Naive B cell (primary cell): Measurements from ENCODE around the gene EMD. TPM values are rescaled to one million over a fixed set of nuclear protein-coding genes. Genes with fewer than 3 reads are reported as not detected.

Experiments used
- ATAC-seq, 2 donors: fragments of 150-1000 bp; cut with Tn5 transposase; 2 replicates each; pipeline ENCODE4 v1.10.0; 2021; ENCODE audit warnings: low read depth in 2 of 2, mild to moderate bottlenecking in 2 of 2, moderate library complexity in 2 of 2
- DNase-seq: peaks from one replicate; pipeline ENCODE4 v3.0.0; 2022
- H3K27ac Mint-ChIP-seq, 6 donors: one replicate each; pipeline ENCODE4 v1.8.0; 2020 to 2022; ENCODE audit warnings: mild to moderate bottlenecking in 6 of 6, mixed read lengths in 6 of 6, moderate library complexity in 5 of 6, inconsistent platforms in 2 of 6
- H3K27me3 Mint-ChIP-seq, 3 donors: one replicate each; pipeline ENCODE4 v1.8.0; 2021 to 2022; ENCODE audit warnings: mixed read lengths in 3 of 3, mild to moderate bottlenecking in 1 of 3
- H3K36me3 Mint-ChIP-seq, 2 donors: one replicate each; pipeline ENCODE4 v1.8.0; 2020 to 2022; ENCODE audit warnings: mixed read lengths in 2 of 2, inconsistent platforms in 1 of 2, mild to moderate bottlenecking in 1 of 2
- H3K4me1 Mint-ChIP-seq, 3 donors: one replicate each; pipeline ENCODE4 v1.8.0; 2020 to 2022; ENCODE audit warnings: mixed read lengths in 3 of 3, inconsistent platforms in 1 of 3, mild to moderate bottlenecking in 1 of 3, moderate library complexity in 1 of 3
- H3K4me3 Mint-ChIP-seq, 8 donors: one replicate each; pipeline ENCODE4 v1.8.0; 2020 to 2022; ENCODE audit warnings: mild to moderate bottlenecking in 8 of 8, mixed read lengths in 8 of 8, moderate library complexity in 8 of 8, inconsistent platforms in 2 of 8
- H3K9me3 Mint-ChIP-seq, 7 donors: one replicate each; pipeline ENCODE4 v1.8.0; 2020 to 2022; ENCODE audit warnings: mixed read lengths in 7 of 7, mild to moderate bottlenecking in 5 of 7, inconsistent platforms in 2 of 7, moderate library complexity in 1 of 7
- polyA plus RNA-seq, 6 donors: library from polyadenylated mRNA; unstranded; fragments of 300-500 nt; fragmentation: Illumina TruSeq; gene quantifications; one replicate each; pipeline ENCODE4 v1.2.3, GENCODE V29; 2021; ENCODE audit warnings: low read depth in 6 of 6

EMD gene
- polyA plus RNA-seq, 6 donors from 2014 or later = 25.0 to 29.6 (median 27.2) TPM

- DNase-seq (no peak), ATAC-seq (no peak)
- Mint-ChIP-seq H3K4me1 (peaks cover 5 to 22% (median 21%) of the 10 kb centered on the region in 3 donors), H3K27ac (peak overlapping the region; percentile 89 to 97 (median 95)), H3K4me3 (peak overlapping the region; percentile 82 to 99 (median 91)), H3K9me3 (no peaks in the 10 kb centered on the region), H3K27me3 (no peaks in the 10 kb centered on the region), H3K36me3 (no peaks in the 10 kb centered on the region)
Measured at GRCh38 chrX:154370300-154371016, 8.6 kb upstream of the EMD start.

GRCh38 chrX:154371017-154371788 lies 7.9 kb upstream of the EMD start:
- Mint-ChIP-seq H3K4me3 (peak overlapping the region; percentile 82 to 93 (median 88)), H3K27me3 (no peaks in the 10 kb centered on the region), H3K27ac (peak overlapping the region; percentile 67 to 94 (median 89)), H3K9me3 (no peaks in the 10 kb centered on the region), H3K4me1 (peaks cover 5 to 22% (median 21%) of the 10 kb centered on the region in 3 donors), H3K36me3 (no peaks in the 10 kb centered on the region)
- DNase-seq = peak; percentile 89
- ATAC-seq = peak; percentile 63 to 67

- DNase-seq (no peak), ATAC-seq (no peak)
- H3K27me3 Mint-ChIP-seq = no peaks in the 10 kb centered on the region
- no peaks in the 10 kb centered on the region for H3K36me3 Mint-ChIP-seq
- peaks cover 5 to 21% (median 19%) of the 10 kb centered on the region in 3 donors for H3K4me1 Mint-ChIP-seq
- no peaks in the 10 kb centered on the region for H3K9me3 Mint-ChIP-seq
- peak overlapping the region in 1 of 6 donors; percentile 60 for H3K27ac Mint-ChIP-seq
- H3K4me3 Mint-ChIP-seq = peak overlapping the region; percentile 33 to 93 (median 69)
Measured at GRCh38 chrX:154371789-154372300, 7.2 kb upstream of the EMD start.

GRCh38 chrX:154372612-154373022 lies 6.5 kb upstream of the EMD start:
- peak overlapping the region; percentile 44 to 85 (median 70) for H3K4me3 Mint-ChIP-seq
- H3K36me3 Mint-ChIP-seq = no peaks in the 10 kb centered on the region
- H3K27ac Mint-ChIP-seq = peak overlapping the region in 2 of 6 donors; percentile 32 to 50
- peaks cover 5 to 21% (median 17%) of the 10 kb centered on the region in 3 donors for H3K4me1 Mint-ChIP-seq
- H3K9me3 Mint-ChIP-seq = peaks cover 0 to 2% (median 0%) of the 10 kb centered on the region in 7 donors
- ATAC-seq (no peak), DNase-seq (no peak)
- no peaks in the 10 kb centered on the region for H3K27me3 Mint-ChIP-seq

- Mint-ChIP-seq H3K4me3 (peak overlapping the region; percentile 35 to 86 (median 71)), H3K9me3 (peaks cover 0 to 2% (median 0%) of the 10 kb centered on the region in 7 donors), H3K27ac (no peak overlapping the region), H3K4me1 (peaks cover 0 to 18% (median 11%) of the 10 kb centered on the region in 3 donors), H3K36me3 (no peaks in the 10 kb centered on the region), H3K27me3 (no peaks in the 10 kb centered on the region)
- ATAC-seq = no peak
- no peak for DNase-seq
Measured at GRCh38 chrX:154373340-154374306, 5.5 kb upstream of the EMD start.

- DNase-seq (peak; percentile 28), ATAC-seq (no peak)
- Mint-ChIP-seq H3K36me3 (no peaks in the 10 kb centered on the region), H3K27me3 (no peaks in the 10 kb centered on the region), H3K27ac (peak within 1 kb of the TSS in 2 of 6 donors; percentile 37 to 54), H3K4me3 (peak within 1 kb of the TSS; percentile 35 to 86 (median 71)), H3K4me1 (peaks cover 0 to 17% (median 11%) of the 10 kb centered on the region in 3 donors), H3K9me3 (peaks cover 0 to 2% (median 0%) of the 10 kb centered on the region in 7 donors)
Measured at GRCh38 chrX:154374313-154375155, 4.6 kb upstream of the EMD start, which contains the start of gene FLNA. Gene FLNA (minus strand): TSS chrX:154374634. CDS start chrX:154371245, 3,389 bp downstream.

GRCh38 chrX:154375156-154375504 lies 4.0 kb upstream of the EMD start:
- H3K36me3 Mint-ChIP-seq = no peaks in the 10 kb centered on the region
- H3K27me3 Mint-ChIP-seq = no peaks in the 10 kb centered on the region
- DNase-seq = no peak
- peak overlapping the region; percentile 10 to 62 (median 49) for H3K4me3 Mint-ChIP-seq
- H3K4me1 Mint-ChIP-seq = peaks cover 6 to 15% (median 14%) of the 10 kb centered on the region in 3 donors
- H3K9me3 Mint-ChIP-seq = peaks cover 0 to 2% (median 0%) of the 10 kb centered on the region in 7 donors
- peak overlapping the region in 2 of 6 donors; percentile 37 to 54 for H3K27ac Mint-ChIP-seq
- ATAC-seq = no peak

- DNase-seq = no peak
- ATAC-seq = no peak
- Mint-ChIP-seq H3K27ac (peak overlapping the region in 2 of 6 donors; percentile 2 to 91), H3K4me1 (peaks cover 6 to 25% (median 23%) of the 10 kb centered on the region in 3 donors), H3K36me3 (no peaks in the 10 kb centered on the region), H3K4me3 (peak overlapping the region in 2 of 8 donors; percentile 13 to 59), H3K27me3 (no peaks in the 10 kb centered on the region), H3K9me3 (peaks cover 0 to 2% (median 0%) of the 10 kb centered on the region in 7 donors)
Measured at GRCh38 chrX:154376774-154377173, 2.3 kb upstream of the EMD start.

GRCh38 chrX:154378059-154378798 lies 866 bp upstream of the EMD start:
- ATAC-seq (peak; percentile 1 to 2), DNase-seq (peak; percentile 55)
- Mint-ChIP-seq H3K36me3 (no peaks in the 10 kb centered on the region), H3K4me1 (peaks cover 6 to 23% (median 18%) of the 10 kb centered on the region in 3 donors), H3K9me3 (peaks cover 0 to 2% (median 0%) of the 10 kb centered on the region in 7 donors), H3K27ac (peak overlapping the region; percentile 75 to 97 (median 92)), H3K27me3 (no peaks in the 10 kb centered on the region), H3K4me3 (peak overlapping the region; percentile 64 to 87 (median 78))

- Mint-ChIP-seq H3K27me3 (no peaks in the 10 kb centered on the region), H3K27ac (peak overlapping the region; percentile 85 to 96 (median 92)), H3K4me3 (peak overlapping the region; percentile 71 to 92 (median 82)), H3K9me3 (peaks cover 0 to 2% (median 0%) of the 10 kb centered on the region in 7 donors), H3K36me3 (no peaks in the 10 kb centered on the region), H3K4me1 (peaks cover 6 to 21% (median 18%) of the 10 kb centered on the region in 3 donors)
- ATAC-seq (no peak), DNase-seq (no peak)
Measured at GRCh38 chrX:154379569-154379951, 465 bp downstream of the EMD start.

GRCh38 chrX:154380153-154380552 lies 1.1 kb downstream of the EMD start:
- Mint-ChIP-seq H3K27me3 (no peaks in the 10 kb centered on the region), H3K36me3 (no peaks in the 10 kb centered on the region), H3K4me3 (peak overlapping the region; percentile 71 to 92 (median 82)), H3K4me1 (peaks cover 6 to 23% (median 20%) of the 10 kb centered on the region in 3 donors), H3K9me3 (peaks cover 0 to 2% (median 0%) of the 10 kb centered on the region in 7 donors), H3K27ac (peak overlapping the region; percentile 85 to 96 (median 92))
- ATAC-seq (no peak), DNase-seq (no peak)
